Measurements from ENCODE around the gene APOD. TPM values are rescaled to one million over a fixed set of nuclear protein-coding genes. Genes with fewer than 3 reads are reported as not detected.
A peak's percentile ranks its signal among the peaks of the same experiment; 100 is the strongest.

Gene APOD
- total and polyA plus RNA-seq, 9 of the 15 experiments (the other 6 are each of a cell fraction or from before 2014, with no cell fraction given): 0.18 to 0.50 (median 0.35) TPM; not detected in 1

- TF ChIP-seq HMGXB4 (CRISPR knock-in tag; IDR thresholded peaks at IDR 0.05) (peak; percentile 67; the same call in 1 of the 2 replicates), YBX1 (IDR thresholded peaks at IDR 0.05) (no peak), ID3 (CRISPR knock-in tag; IDR thresholded peaks at IDR 0.05) (no peak), ID3 (tag; IDR thresholded peaks at IDR 0.05) (no peak; the same call in 1 of the 2 replicates), KDM4B (IDR thresholded peaks at IDR 0.05; ENCODE audit: borderline replicate concordance in 2 of 2, low read depth in 1 of 2) (0 out of 4 replicates have a peak, but pooled peaks of 1 of the 2 experiments have one; percentile 47), EP400 (IDR thresholded peaks at IDR 0.05) (peak; percentile 69), KDM5B (IDR thresholded peaks at IDR 0.05; ENCODE audit: insufficient replicate concordance, low read depth, low read length) (peak; percentile 94), MYNN (IDR thresholded peaks at IDR 0.05) (0 out of 2 replicates have a peak, but pooled peaks have one; percentile 8), MYNN (CRISPR knock-in tag; IDR thresholded peaks at IDR 0.05) (no peak), ZFP91 (CRISPR knock-in tag; IDR thresholded peaks at IDR 0.05) (0 out of 2 replicates have a peak, but pooled peaks have one; percentile 25), ZNF253 (CRISPR knock-in tag; conservative IDR thresholded peaks at IDR 0.05) (no peak), ATF2 (CRISPR knock-in tag; IDR thresholded peaks at IDR 0.05) (no peak), ZNF282 (CRISPR knock-in tag; IDR thresholded peaks at IDR 0.05) (no peak), AFF4 (CRISPR knock-in tag; IDR thresholded peaks at IDR 0.05) (peak; percentile 83), RAD51 (IDR thresholded peaks at IDR 0.05; ENCODE audit: borderline replicate concordance, low read depth) (no peak), POLR3G (IDR thresholded peaks at IDR 0.05; ENCODE audit: extremely low read depth, insufficient read length, insufficient replicate concordance) (no peak), MEF2A (IDR thresholded peaks at IDR 0.05; ENCODE audit: control insufficient read depth, low read depth, low read length) (no peak)
Observed at GRCh38 chr3:195542698-195543499, 40.8 kb downstream of the APOD start, which contains the start of gene PPP1R2 (continued).
